Kidney (tissue), 14 donors: ENCODE results near the gene RNF121. TPM values are rescaled to one million over a fixed set of nuclear protein-coding genes. Genes with fewer than 3 reads are reported as not detected.

ENCODE experiments used
- DNase-seq, 5 donors: peaks; one replicate each; pipeline ENCODE4 v3.0.0-alpha.2; 2013 to 2020
- FAIRE-seq: peaks from 2 replicates; lab custom pipeline; 2012; peaks lifted over from hg19 to GRCh38; lab: Jason Lieb, UNC
- H3K27ac ChIP-seq, 2 donors: one replicate each; pipeline ENCODE4 v1.7.0; 2013; ENCODE audit warnings: low read depth in 2 of 2, low read length in 2 of 2, inconsistent platforms in 1 of 2
- H3K27me3 ChIP-seq: one replicate; pipeline ENCODE4 v1.7.1; 2013; ENCODE audit warnings: low read length, inconsistent platforms; ENCODE audit not compliant: control insufficient read depth, insufficient read depth
- H3K36me3 ChIP-seq, 3 donors: one replicate each; pipeline versions ENCODE4 v1.7.0 to v1.7.1; 2013; ENCODE audit warnings: low read length in 3 of 3, control low read depth in 1 of 3, inconsistent platforms in 1 of 3; ENCODE audit not compliant: insufficient read depth in 3 of 3, control insufficient read depth in 2 of 3
- H3K4me1 ChIP-seq, 3 donors: one replicate each; pipeline versions ENCODE4 v1.7.0 to v1.7.1; 2013; ENCODE audit warnings: low read length in 3 of 3, inconsistent platforms in 1 of 3, low read depth in 1 of 3; ENCODE audit not compliant: control insufficient read depth in 2 of 3, insufficient read depth in 2 of 3
- H3K4me3 ChIP-seq, 3 donors: one replicate each; pipeline versions ENCODE4 v1.7.0 to v1.8.1; 2013; ENCODE audit warnings: low read length in 3 of 3, control low read depth in 1 of 3, inconsistent platforms in 1 of 3
- H3K9ac ChIP-seq, 3 donors: one replicate each; pipeline versions ENCODE4 v1.7.0 to v1.7.1; 2013; ENCODE audit warnings: low read length in 3 of 3, control low read depth in 1 of 3, inconsistent platforms in 1 of 3
- H3K9me3 ChIP-seq, 3 donors: one replicate each; pipeline versions ENCODE4 v1.7.0 to v1.7.1; 2013; ENCODE audit warnings: low read length in 3 of 3, control low read depth in 1 of 3, inconsistent platforms in 1 of 3; ENCODE audit not compliant: control insufficient read depth in 2 of 3, insufficient read depth in 1 of 3
- intact Hi-C: fragments of 100-400 bp; cut with DNase I; formaldehyde crosslinking; loops from one replicate; pipeline ENCODE4 v1.11.1; 2022
- polyA plus RNA-seq: library from polyadenylated mRNA; stranded (reverse); fragments of 350-450 nt; fragmentation: Illumina TruSeq; extraction: RNeasy Lipid Tissue Mini Kit (QIAGEN cat#74804); gene quantifications from one replicate; pipeline ENCODE4 v1.2.3, GENCODE V29; 2014; ENCODE audit warnings: low read depth, low replicate concordance; ENCODE audit not compliant: insufficient read depth
- total RNA-seq: library from RNA; stranded (reverse); fragmentation: NEBNext Ultra II Directional; extraction: Animal tissue kit (Norgen Biotek cat#: 25700); gene quantifications from one replicate; pipeline ENCODE4 v1.2.1, GENCODE V29; 2021
- TF ChIP-seq, protein P1 (sequence below): IDR thresholded peaks from 3 replicates; pipeline ENCODE4 v1.5.1; 2012; ENCODE audit warnings: mild to moderate bottlenecking, moderate library complexity, borderline replicate concordance; ENCODE audit not compliant: insufficient read depth; ENCODE audit errors: extremely low read depth
- donor health status: control.
- donor health status: control.
- donor health status: control.
- donor health status: control.
- donor health status: control.
- donor health status: DM: yes; HTN: yes; CAD: no.
- donor health status: Normal renal cell carcinoma (clear cell type).

Gene RNF121
- total and polyA plus RNA-seq, 2 donors from 2014 or later, result 37.1 to 59.4 TPM

DNA sequence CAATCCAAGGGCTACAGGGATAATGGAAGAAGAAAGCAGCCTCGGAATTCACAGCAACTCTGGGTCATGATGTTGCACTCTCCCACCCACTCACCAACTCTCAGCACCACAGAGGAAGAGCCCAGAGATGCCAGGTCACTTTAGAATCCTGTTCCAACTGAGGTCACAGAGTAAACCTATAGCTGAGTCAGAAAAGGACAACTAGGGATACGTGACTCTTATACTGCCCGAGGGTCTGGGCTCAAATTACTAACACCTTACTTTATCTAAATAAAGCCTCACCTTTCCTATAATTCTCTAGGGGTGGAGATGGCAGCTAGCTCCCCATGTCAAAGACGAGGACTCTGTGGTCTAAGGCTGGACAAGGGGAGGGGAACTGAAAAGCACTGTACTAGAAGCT lies 94.5 kb downstream of the RNF121 start:
- TF ChIP-seq, protein P1, sequence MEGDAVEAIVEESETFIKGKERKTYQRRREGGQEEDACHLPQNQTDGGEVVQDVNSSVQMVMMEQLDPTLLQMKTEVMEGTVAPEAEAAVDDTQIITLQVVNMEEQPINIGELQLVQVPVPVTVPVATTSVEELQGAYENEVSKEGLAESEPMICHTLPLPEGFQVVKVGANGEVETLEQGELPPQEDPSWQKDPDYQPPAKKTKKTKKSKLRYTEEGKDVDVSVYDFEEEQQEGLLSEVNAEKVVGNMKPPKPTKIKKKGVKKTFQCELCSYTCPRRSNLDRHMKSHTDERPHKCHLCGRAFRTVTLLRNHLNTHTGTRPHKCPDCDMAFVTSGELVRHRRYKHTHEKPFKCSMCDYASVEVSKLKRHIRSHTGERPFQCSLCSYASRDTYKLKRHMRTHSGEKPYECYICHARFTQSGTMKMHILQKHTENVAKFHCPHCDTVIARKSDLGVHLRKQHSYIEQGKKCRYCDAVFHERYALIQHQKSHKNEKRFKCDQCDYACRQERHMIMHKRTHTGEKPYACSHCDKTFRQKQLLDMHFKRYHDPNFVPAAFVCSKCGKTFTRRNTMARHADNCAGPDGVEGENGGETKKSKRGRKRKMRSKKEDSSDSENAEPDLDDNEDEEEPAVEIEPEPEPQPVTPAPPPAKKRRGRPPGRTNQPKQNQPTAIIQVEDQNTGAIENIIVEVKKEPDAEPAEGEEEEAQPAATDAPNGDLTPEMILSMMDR, result no peak
- Histone ChIP-seq H3K36me3 (peaks cover 35 to 74% (median 66%) of the 10 kb centered on the region in 3 donors), H3K4me3 (no peak overlapping the region), H3K4me1 (peaks cover 0 to 29% (median 26%) of the 10 kb centered on the region in 3 donors), H3K9me3 (no peaks in the 10 kb centered on the region), H3K9ac (no peak overlapping the region), H3K27me3 (no peaks in the 10 kb centered on the region), H3K27ac (no peak overlapping the region)
- no peak for FAIRE-seq
- intact Hi-C loops, result no loop called here
- no peak for DNase-seq

DNA sequence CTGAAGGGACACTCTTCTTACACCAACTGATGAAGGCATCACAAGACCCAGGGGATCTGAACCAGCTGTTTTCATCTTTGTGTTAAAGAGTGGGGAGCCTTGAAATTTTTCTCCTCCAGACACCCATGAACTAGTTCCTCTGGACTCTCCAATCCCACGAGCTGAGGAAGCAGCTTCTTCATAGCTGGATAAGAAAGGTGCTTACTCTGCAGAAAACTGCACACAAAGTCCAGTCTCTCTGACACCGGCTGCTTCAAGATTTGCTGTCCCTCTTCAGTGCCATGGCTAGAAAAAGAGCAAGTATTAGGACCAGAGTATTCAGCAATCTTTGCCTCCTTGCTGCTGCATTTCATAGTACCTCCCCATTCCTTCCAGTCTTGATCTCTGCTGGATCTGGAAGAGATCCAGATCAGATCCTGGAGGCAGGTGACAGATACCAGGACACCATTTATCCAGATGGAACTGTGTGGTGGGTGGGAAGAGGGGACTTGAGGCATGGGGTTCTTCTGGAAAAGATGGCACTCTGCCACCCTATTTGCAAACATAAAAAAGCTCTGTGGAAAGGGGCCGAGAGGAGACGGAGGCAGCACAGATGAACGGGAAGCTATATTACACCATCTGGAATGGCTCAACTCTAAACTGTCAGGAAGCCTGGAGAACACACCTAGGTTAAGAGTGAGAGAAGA lies 95.4 kb downstream of the RNF121 start:
- Histone ChIP-seq H3K9me3 (no peaks in the 10 kb centered on the region), H3K27me3 (no peaks in the 10 kb centered on the region), H3K4me1 (peaks cover 0 to 29% (median 26%) of the 10 kb centered on the region in 3 donors), H3K27ac (no peak overlapping the region), H3K4me3 (no peak overlapping the region), H3K9ac (no peak overlapping the region), H3K36me3 (peaks cover 31 to 73% (median 60%) of the 10 kb centered on the region in 3 donors)
- FAIRE-seq (no peak), DNase-seq (peak in 1 of 5 donors; percentile 36)
- TF ChIP-seq, protein P1, result no peak
- intact Hi-C loops, result no loop called here

GRCh38 chr11:72026090-72026489 lies 97.2 kb downstream of the RNF121 start:
- Histone ChIP-seq H3K4me1 (peaks cover 0 to 33% (median 30%) of the 10 kb centered on the region in 3 donors), H3K27me3 (no peaks in the 10 kb centered on the region), H3K9me3 (no peaks in the 10 kb centered on the region), H3K36me3 (peaks cover 19 to 58% (median 47%) of the 10 kb centered on the region in 3 donors), H3K27ac (no peak overlapping the region), H3K4me3 (no peak overlapping the region), H3K9ac (no peak overlapping the region)
- FAIRE-seq, result no peak
- TF ChIP-seq, protein P1, result no peak
- intact Hi-C loops, result loop anchor here (5.0 kb wide), 1 partner anchor 66 kb away; no protein-coding TSS in a partner anchor
- DNase-seq, result no peak
